Measurements from ENCODE around the gene SAG.

DNA sequence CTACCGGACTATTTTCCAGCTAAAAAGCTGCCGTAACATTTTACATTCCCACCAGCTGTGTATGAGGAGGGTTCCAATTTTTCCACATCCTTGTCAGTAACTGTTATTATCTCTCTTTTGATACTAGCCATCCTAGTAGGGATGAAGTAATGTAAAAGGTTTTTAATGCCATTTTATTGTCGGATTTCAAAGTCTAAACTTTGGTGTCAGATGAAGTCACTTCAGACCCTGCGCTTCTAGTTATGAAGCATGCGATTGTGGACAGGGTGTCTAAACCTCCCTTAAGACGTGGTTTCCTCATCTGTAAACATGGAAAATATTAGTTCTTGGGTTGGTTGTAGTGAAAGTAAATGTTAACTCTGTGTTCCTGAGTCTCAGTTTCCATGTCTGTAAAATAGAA is 51.3 kb downstream of the SAG start:
- TF ChIP-seq, protein P1, sequence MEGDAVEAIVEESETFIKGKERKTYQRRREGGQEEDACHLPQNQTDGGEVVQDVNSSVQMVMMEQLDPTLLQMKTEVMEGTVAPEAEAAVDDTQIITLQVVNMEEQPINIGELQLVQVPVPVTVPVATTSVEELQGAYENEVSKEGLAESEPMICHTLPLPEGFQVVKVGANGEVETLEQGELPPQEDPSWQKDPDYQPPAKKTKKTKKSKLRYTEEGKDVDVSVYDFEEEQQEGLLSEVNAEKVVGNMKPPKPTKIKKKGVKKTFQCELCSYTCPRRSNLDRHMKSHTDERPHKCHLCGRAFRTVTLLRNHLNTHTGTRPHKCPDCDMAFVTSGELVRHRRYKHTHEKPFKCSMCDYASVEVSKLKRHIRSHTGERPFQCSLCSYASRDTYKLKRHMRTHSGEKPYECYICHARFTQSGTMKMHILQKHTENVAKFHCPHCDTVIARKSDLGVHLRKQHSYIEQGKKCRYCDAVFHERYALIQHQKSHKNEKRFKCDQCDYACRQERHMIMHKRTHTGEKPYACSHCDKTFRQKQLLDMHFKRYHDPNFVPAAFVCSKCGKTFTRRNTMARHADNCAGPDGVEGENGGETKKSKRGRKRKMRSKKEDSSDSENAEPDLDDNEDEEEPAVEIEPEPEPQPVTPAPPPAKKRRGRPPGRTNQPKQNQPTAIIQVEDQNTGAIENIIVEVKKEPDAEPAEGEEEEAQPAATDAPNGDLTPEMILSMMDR (IDR thresholded peaks at IDR 0.05): no peak
- no peak for TF ChIP-seq POLR2A (IDR thresholded peaks at IDR 0.05)

Data from stomach (tissue), 4 donors.